Measurements from ENCODE around the gene ENPP7.
"Not testable (repeated sequence)": the region's sequence is repeated elsewhere in the genome, so short reads cannot be mapped to it uniquely, and the experiment has no call there.

Gene ENPP7

DNA sequence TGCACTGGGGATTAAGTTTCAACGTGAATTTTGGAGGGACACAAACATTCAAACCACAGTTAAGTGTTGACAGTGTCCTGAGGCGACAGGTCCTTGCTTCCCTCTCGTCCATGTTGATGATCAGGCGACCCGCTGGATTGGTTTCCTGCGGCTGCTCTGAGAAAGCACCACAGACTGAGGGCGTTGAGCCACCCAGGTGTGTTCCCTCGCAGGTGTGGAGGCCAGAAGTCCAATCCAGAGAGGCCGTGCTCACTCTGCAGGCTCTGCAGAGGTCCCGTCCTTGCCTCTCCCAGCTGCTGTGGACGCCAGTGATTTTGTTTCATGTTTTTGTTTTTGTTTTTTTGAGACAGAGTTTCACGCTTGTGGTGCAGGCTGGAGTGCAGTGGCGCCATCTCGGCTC, 24.8 kb downstream of the ENPP7 start:
- no peaks in the 10 kb centered on the region for H3K36me3 ChIP-seq (ENCODE audit: control insufficient read depth, insufficient read depth, low read length, severe bottlenecking)
- H3K4me1 ChIP-seq (ENCODE audit: control insufficient read depth, insufficient read depth, low read length) = no peaks in the 10 kb centered on the region
- DNase-seq (ENCODE audit: low read depth) = no peak
- no peak overlapping the region for H3K4me3 ChIP-seq (ENCODE audit: low read length)
- no peaks in the 10 kb centered on the region for H3K9me3 ChIP-seq (ENCODE audit: control insufficient read depth, low read length)
- peaks cover 46% of the 10 kb centered on the region for H3K27me3 ChIP-seq (replicated peaks; ENCODE audit: control insufficient read depth, insufficient read depth, low read length)
- H3K9ac ChIP-seq (ENCODE audit: low read length) = no peak overlapping the region

DNA sequence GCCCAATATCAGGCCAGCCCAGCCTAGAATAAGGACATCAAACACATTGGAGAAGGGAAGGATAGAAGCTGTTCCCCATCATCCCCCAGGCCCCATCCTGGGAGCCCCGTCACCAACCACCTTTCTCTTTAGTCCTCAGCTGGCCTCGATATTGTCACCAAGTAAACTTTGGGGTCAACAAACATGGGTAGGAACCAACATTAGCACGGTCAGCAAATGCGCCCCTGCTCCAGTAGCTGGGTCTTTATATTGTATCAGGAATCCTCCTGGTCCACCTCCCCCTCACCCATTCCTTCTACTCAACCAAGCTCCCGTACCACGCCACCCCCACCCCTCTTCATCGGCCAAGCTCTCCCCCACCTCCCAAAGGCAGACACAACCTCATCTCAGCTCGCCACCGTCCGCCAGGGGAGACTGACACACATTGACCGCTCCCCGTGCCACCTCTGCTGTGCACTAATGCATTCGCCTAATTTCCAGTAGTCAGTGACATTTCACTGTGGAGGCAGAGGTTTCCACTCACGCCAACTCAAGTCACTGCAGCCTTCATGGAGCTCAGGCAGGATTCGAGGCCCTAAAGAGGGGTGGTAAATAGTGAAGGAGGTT, 26.5 kb downstream of the ENPP7 start:
- no peak for DNase-seq (ENCODE audit: low read depth)
- Histone ChIP-seq H3K4me1 (ENCODE audit: control insufficient read depth, insufficient read depth, low read length) (no peaks in the 10 kb centered on the region), H3K9ac (ENCODE audit: low read length) (no peak overlapping the region), H3K4me3 (ENCODE audit: low read length) (no peak overlapping the region), H3K27me3 (replicated peaks; ENCODE audit: control insufficient read depth, insufficient read depth, low read length) (peaks cover 40% of the 10 kb centered on the region), H3K36me3 (ENCODE audit: control insufficient read depth, insufficient read depth, low read length, severe bottlenecking) (no peaks in the 10 kb centered on the region), H3K9me3 (ENCODE audit: control insufficient read depth, low read length) (no peaks in the 10 kb centered on the region)

DNA sequence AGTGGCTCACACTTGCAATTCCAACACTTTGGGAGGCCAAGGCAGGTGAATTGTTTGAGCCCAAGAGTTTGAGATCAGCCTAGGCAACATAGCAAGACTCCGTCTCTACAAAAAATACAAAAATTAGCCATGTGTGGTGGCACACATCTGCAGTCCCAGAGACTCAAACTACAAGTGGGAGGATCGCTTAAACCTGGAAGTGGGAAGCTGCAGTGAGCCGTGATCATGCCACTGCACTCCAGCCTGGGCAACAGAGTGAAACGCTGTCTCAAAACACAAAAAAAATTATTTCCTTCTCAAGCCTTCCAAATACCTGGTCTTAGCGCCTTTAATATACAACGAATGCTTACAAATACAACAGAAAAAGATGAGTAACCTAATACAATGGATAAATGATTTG, 27.5 kb downstream of the ENPP7 start:
- Histone ChIP-seq H3K36me3 (ENCODE audit: control insufficient read depth, insufficient read depth, low read length, severe bottlenecking) (no peaks in the 10 kb centered on the region), H3K4me1 (ENCODE audit: control insufficient read depth, insufficient read depth, low read length) (no peaks in the 10 kb centered on the region), H3K4me3 (ENCODE audit: low read length) (no peak overlapping the region), H3K27me3 (replicated peaks; ENCODE audit: control insufficient read depth, insufficient read depth, low read length) (peaks cover 44% of the 10 kb centered on the region), H3K9ac (ENCODE audit: low read length) (no peak overlapping the region), H3K9me3 (ENCODE audit: control insufficient read depth, low read length) (no peaks in the 10 kb centered on the region)
- DNase-seq (ENCODE audit: low read depth) = no peak

DNA sequence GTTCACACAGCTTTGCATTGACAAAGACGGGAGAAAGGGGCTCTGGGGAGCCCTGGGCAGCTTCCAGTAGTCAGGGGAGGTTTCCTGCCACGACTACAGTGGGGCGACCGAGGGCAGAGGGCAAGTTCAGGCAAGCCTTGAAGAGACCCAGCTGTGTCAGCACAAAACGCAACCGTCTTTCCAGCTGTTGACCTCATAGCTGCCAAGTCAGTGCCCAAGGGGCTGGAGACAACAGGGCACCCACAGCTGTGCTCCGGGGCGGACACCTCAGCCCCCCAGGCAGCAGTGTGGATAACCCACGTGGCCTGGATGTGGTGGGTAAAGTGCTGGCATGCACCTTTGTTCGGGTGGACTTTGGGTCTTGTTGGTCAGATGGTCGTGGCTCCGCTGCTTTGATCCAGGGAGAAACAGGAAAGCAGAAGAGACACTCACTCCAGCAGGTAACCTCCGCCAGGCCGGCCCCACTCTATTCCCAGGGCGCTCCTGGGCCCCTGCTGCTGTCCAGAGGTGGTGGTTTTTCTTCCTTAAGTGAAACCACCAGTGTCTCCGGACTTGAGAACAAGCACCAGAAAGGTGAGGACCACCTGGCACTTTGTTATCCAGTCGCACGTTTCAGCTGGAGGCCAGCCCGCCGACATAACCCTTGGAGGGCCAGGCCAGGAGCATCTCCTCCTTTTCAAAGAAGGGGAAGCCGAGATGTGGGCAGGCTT, 29.6 kb downstream of the ENPP7 start:
- no peak for DNase-seq (ENCODE audit: low read depth)
- no peaks in the 10 kb centered on the region for H3K36me3 ChIP-seq (ENCODE audit: control insufficient read depth, insufficient read depth, low read length, severe bottlenecking)
- no peaks in the 10 kb centered on the region for H3K4me1 ChIP-seq (ENCODE audit: control insufficient read depth, insufficient read depth, low read length)
- H3K27me3 ChIP-seq (replicated peaks; ENCODE audit: control insufficient read depth, insufficient read depth, low read length) = peaks cover 46% of the 10 kb centered on the region
- no peak overlapping the region for H3K9ac ChIP-seq (ENCODE audit: low read length)
- no peak overlapping the region for H3K4me3 ChIP-seq (ENCODE audit: low read length)
- no peaks in the 10 kb centered on the region for H3K9me3 ChIP-seq (ENCODE audit: control insufficient read depth, low read length)

DNA sequence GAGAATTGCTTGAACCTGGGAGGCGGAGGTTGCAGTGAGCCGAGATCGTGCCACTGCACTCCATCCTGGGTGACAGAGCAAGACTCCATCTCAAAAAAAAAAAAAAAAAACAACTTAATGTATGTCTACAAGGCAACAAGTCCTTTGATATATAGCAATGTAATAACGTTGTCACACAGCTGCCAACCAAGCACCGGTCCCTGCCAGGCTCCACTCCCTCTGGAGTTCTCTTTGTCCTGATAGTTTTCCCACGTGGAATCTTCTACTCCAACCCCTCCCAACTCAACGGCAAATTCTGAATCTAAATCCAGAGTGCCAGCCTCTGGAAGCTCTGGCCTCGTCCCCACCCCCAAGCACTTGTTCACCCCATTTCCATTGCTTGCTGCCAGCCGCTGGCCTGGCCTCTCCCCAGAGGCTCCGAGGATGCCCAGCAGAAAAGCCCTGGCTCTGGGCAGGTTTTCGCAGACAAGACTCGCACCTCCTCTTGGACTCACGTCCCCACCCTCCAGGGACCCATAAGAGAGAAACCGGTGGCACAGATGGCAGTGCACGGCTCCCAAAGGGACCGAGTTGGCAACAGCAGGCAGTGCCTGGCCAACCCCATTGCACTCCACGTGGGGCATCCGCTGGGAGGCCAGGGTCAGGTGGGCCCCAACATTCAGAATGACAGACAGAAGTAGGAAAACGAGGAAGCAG, 31.3 kb downstream of the ENPP7 start:
- Histone ChIP-seq H3K4me3 (ENCODE audit: low read length) (no peak overlapping the region), H3K36me3 (ENCODE audit: control insufficient read depth, insufficient read depth, low read length, severe bottlenecking) (no peaks in the 10 kb centered on the region), H3K9ac (ENCODE audit: low read length) (no peak overlapping the region), H3K9me3 (ENCODE audit: control insufficient read depth, low read length) (no peaks in the 10 kb centered on the region), H3K4me1 (ENCODE audit: control insufficient read depth, insufficient read depth, low read length) (no peaks in the 10 kb centered on the region), H3K27me3 (replicated peaks; ENCODE audit: control insufficient read depth, insufficient read depth, low read length) (peaks cover 31% of the 10 kb centered on the region)
- DNase-seq (ENCODE audit: low read depth) = no peak

DNA sequence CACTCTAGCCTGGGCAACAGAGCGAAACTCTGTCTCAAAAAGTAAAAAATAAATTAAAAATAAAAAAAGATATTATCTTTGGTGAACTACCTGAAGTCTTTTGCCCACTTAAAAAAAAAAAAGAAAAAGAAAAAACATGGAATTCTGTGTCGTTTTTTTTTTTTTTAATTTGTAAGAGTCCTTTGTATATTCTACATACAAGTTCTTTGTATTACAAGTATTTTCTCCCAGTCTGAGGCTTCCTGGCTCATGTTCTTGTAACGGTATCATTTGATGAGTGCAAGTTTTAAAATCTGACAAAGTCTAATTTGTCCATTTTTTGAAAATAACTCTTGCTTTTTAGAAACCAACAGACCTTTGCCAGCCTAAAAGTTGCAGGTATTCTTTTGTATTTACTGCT, 35.0 kb downstream of the ENPP7 start:
- no peak for DNase-seq (ENCODE audit: low read depth)
- H3K27me3 ChIP-seq (replicated peaks; ENCODE audit: control insufficient read depth, insufficient read depth, low read length) = peaks cover 29% of the 10 kb centered on the region
- no peak overlapping the region for H3K4me3 ChIP-seq (ENCODE audit: low read length)
- no peak overlapping the region for H3K9ac ChIP-seq (ENCODE audit: low read length)
- no peaks in the 10 kb centered on the region for H3K9me3 ChIP-seq (ENCODE audit: control insufficient read depth, low read length)
- H3K36me3 ChIP-seq (ENCODE audit: control insufficient read depth, insufficient read depth, low read length, severe bottlenecking) = no peaks in the 10 kb centered on the region
- H3K4me1 ChIP-seq (ENCODE audit: control insufficient read depth, insufficient read depth, low read length) = no peaks in the 10 kb centered on the region

DNA sequence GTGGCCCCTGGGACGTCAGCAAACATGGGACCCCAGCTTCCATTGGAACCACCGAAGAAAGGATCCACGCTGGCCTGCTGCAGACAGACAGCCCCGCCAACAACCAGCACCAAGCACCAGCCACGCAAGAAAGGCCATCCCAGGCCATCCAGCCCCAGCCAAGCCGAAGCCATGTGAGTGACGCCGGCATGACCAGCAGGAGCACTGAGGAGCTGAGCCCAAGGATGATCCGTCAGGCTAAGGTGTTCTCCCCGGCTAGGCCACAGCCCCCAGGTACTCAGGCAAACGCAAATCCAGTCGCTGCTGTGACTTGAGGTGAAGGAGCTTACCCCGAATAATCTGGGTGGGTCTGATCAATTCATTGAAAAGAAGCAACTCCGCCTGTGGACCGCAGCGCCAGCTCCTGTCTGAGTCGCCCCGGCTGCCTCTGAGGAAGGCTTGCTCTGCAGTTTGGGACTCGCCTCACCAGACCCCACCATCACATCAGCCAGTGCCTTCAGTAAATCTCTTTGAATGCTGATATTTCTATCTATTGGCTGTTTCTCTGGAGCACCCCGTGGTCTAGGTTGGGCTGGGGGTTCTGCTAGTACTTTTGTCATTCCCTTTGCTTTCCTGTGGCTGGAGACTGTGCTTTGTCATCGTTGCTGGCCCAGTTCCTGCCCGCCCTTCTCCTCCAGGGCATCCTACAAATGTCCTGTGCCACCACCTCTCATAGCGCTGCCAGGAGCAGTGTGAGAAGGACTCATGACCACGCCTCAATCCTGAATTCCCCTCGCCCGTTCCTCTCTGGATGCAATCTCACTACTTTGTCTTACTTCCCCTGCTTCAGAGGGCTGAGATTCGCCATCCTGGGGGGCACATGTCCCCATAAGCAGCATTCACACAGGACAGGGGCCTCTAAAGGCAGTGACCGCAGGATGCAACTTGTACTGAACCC, 39.1 kb downstream of the ENPP7 start:
- Histone ChIP-seq H3K36me3 (ENCODE audit: control insufficient read depth, insufficient read depth, low read length, severe bottlenecking) (no peaks in the 10 kb centered on the region), H3K4me1 (ENCODE audit: control insufficient read depth, insufficient read depth, low read length) (no peaks in the 10 kb centered on the region), H3K9ac (ENCODE audit: low read length) (no peak overlapping the region), H3K4me3 (ENCODE audit: low read length) (no peak overlapping the region), H3K9me3 (ENCODE audit: control insufficient read depth, low read length) (no peaks in the 10 kb centered on the region), H3K27me3 (replicated peaks; ENCODE audit: control insufficient read depth, insufficient read depth, low read length) (peaks cover 36% of the 10 kb centered on the region)
- DNase-seq (ENCODE audit: low read depth) = no peak

DNA sequence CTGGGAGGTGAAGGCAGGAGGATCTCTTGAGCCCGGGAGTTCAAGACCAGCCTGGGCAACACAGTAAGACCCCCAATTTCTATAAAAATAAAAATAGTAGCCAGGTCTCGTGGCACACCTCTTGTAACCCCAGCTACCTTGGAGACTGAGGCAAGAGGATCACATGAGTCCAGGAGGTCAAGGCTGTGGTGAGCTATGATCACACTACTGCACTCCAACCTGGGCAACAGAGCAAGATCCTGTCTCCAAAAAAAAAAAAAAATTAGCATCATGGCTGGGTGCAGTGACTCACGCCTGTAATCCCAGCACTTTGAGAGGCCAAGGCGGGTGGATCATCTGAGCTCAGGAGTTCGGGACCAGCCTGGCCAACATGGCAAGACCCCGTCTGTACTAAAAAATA, 40.5 kb downstream of the ENPP7 start:
- Histone ChIP-seq H3K27me3 (replicated peaks; ENCODE audit: control insufficient read depth, insufficient read depth, low read length) (peaks cover 49% of the 10 kb centered on the region), H3K9ac (ENCODE audit: low read length) (no peak overlapping the region), H3K4me1 (ENCODE audit: control insufficient read depth, insufficient read depth, low read length) (no peaks in the 10 kb centered on the region), H3K9me3 (ENCODE audit: control insufficient read depth, low read length) (no peaks in the 10 kb centered on the region), H3K36me3 (ENCODE audit: control insufficient read depth, insufficient read depth, low read length, severe bottlenecking) (no peaks in the 10 kb centered on the region), H3K4me3 (ENCODE audit: low read length) (no peak overlapping the region)
- no peak for DNase-seq (ENCODE audit: low read depth)

DNA sequence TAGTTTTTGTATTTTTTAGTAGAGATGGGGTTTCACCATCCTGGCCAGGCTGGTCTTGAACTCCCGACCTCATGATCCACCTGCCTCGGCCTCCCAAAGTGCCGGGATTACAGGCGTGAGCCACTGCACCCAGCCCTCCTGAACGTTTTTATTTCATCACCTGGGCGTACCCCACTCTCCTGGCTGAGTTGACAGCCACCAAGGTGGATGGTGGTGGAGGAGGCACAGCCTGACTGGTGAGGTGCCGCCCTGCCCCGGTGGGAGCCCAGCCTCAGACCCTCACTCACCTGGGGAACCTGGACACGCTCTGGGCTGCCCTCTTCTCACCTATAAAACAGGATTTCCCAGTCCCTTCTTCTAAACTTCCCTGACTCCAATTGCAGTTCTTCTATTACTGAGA, 42.0 kb downstream of the ENPP7 start:
- not testable (repeated sequence) for H3K9ac ChIP-seq (ENCODE audit: low read length); H3K9me3 ChIP-seq (ENCODE audit: control insufficient read depth, low read length); DNase-seq (ENCODE audit: low read depth); H3K4me1 ChIP-seq (ENCODE audit: control insufficient read depth, insufficient read depth, low read length); H3K36me3 ChIP-seq (ENCODE audit: control insufficient read depth, insufficient read depth, low read length, severe bottlenecking); H3K4me3 ChIP-seq (ENCODE audit: low read length)
- H3K27me3 ChIP-seq (replicated peaks; ENCODE audit: control insufficient read depth, insufficient read depth, low read length) = peaks cover 60% of the 10 kb centered on the region

DNA sequence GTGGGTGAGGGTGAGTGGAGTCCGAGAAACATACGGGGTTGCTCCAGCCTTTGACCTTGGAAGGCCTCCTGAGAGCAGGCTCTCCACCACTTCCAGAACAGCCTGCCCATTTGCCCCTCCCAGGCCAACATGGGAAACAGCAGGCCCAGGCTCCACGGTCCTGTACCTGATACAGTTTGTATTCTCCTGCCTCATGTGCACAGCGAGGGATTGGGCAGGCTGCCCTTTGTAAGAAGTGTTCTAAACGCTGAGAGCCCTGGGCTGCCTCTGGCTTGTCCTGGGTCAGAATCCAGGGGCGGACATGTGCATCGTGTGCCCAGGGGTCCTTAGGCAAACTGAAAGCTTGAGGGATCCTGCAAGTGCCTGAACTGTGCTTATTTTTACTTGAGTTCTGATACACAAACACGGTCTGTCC, 43.8 kb downstream of the ENPP7 start:
- Histone ChIP-seq H3K4me3 (ENCODE audit: low read length) (no peak overlapping the region), H3K27me3 (replicated peaks; ENCODE audit: control insufficient read depth, insufficient read depth, low read length) (peaks cover 68% of the 10 kb centered on the region), H3K4me1 (ENCODE audit: control insufficient read depth, insufficient read depth, low read length) (no peaks in the 10 kb centered on the region), H3K9ac (ENCODE audit: low read length) (no peak overlapping the region), H3K36me3 (ENCODE audit: control insufficient read depth, insufficient read depth, low read length, severe bottlenecking) (no peaks in the 10 kb centered on the region), H3K9me3 (ENCODE audit: control insufficient read depth, low read length) (no peaks in the 10 kb centered on the region)
- DNase-seq (ENCODE audit: low read depth) = no peak

DNA sequence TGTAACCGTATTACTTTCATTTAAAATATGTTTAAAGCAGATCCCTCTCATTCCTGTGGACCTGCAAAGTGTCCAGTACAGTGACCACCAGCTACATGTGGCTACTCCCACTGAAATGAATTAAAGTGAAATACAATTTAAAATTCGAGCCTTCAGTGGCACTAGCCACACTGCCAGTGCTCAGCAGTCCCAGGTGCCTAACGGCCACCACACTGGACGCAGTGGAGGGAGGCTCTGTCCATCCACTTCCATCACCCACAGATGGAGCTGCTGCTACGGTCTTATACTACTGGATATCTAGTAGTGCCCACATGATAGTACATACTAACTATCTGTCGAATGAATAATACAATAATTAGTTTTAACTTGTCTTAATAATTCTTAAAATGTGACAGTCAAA, 44.9 kb downstream of the ENPP7 start:
- peaks cover 71% of the 10 kb centered on the region for H3K27me3 ChIP-seq (replicated peaks; ENCODE audit: control insufficient read depth, insufficient read depth, low read length)
- H3K4me1 ChIP-seq (ENCODE audit: control insufficient read depth, insufficient read depth, low read length) = no peaks in the 10 kb centered on the region
- no peak for DNase-seq (ENCODE audit: low read depth)
- H3K9ac ChIP-seq (ENCODE audit: low read length) = no peak overlapping the region
- no peak overlapping the region for H3K4me3 ChIP-seq (ENCODE audit: low read length)
- H3K9me3 ChIP-seq (ENCODE audit: control insufficient read depth, low read length) = no peaks in the 10 kb centered on the region
- no peaks in the 10 kb centered on the region for H3K36me3 ChIP-seq (ENCODE audit: control insufficient read depth, insufficient read depth, low read length, severe bottlenecking)
